CD4-positive, alpha-beta T cell treated with Interleukin-15 for 1 hour (primary cell): ENCODE results near the gene IMP4.

ENCODE experiments used
- DNase-seq: peaks from one replicate; pipeline ENCODE4 v3.0.0-alpha.2; 2020

Gene IMP4

GRCh38 chr2:130336877-130337734, 5.6 kb upstream of the IMP4 start:
- peak; percentile 49 for DNase-seq

GRCh38 chr2:130337735-130338325, 4.9 kb upstream of the IMP4 start:
- no peak for DNase-seq

GRCh38 chr2:130338793-130339345, 3.8 kb upstream of the IMP4 start:
- DNase-seq = no peak

- no peak for DNase-seq
Observed at GRCh38 chr2:130339885-130340745, 2.6 kb upstream of the IMP4 start.

- no peak for DNase-seq
Observed at GRCh38 chr2:130341562-130342019, 1.1 kb upstream of the IMP4 start.

GRCh38 chr2:130342020-130342532, 621 bp upstream of the IMP4 start:
- DNase-seq = peak; percentile 90

- no peak for DNase-seq
Observed at GRCh38 chr2:130344578-130344977, 1.9 kb downstream of the IMP4 start.

GRCh38 chr2:130345091-130345490, 2.4 kb downstream of the IMP4 start:
- DNase-seq = no peak

GRCh38 chr2:130345611-130346010, 2.9 kb downstream of the IMP4 start:
- no peak for DNase-seq

GRCh38 chr2:130346041-130346740, 3.5 kb downstream of the IMP4 start:
- DNase-seq = no peak

GRCh38 chr2:130346741-130347066, 4.0 kb downstream of the IMP4 start:
- no peak for DNase-seq

GRCh38 chr2:130347220-130347925, 4.7 kb downstream of the IMP4 start:
- no peak for DNase-seq

GRCh38 chr2:130349174-130349573, 6.5 kb downstream of the IMP4 start:
- DNase-seq = no peak

- no peak for DNase-seq
Observed at GRCh38 chr2:130351711-130352110, 9.0 kb downstream of the IMP4 start.

GRCh38 chr2:130352237-130352636, 9.5 kb downstream of the IMP4 start:
- DNase-seq = no peak

- DNase-seq = no peak
Observed at GRCh38 chr2:130353291-130354138, 10.8 kb downstream of the IMP4 start.

- DNase-seq = no peak
Observed at GRCh38 chr2:130354139-130354428, 11.4 kb downstream of the IMP4 start.

- DNase-seq = no peak
Observed at GRCh38 chr2:130355172-130355577, 12.5 kb downstream of the IMP4 start.

- DNase-seq = peak; percentile 72
Observed at GRCh38 chr2:130355578-130356431, 13.1 kb downstream of the IMP4 start, which contains the start of gene PTPN18. PTPN18 (plus strand) TSS chr2:130356056; CDS start chr2:130356108, 52 bp downstream.

GRCh38 chr2:130357864-130358263, 15.2 kb downstream of the IMP4 start:
- no peak for DNase-seq
